HL-60 (cell line): Measurements from ENCODE around the gene ISYNA1.

ENCODE experiments used
- DNase-seq, 2 experiments: peaks; one replicate each; pipeline ENCODE4 v3.0.0-alpha.2; 2010 to 2020; ENCODE audit warnings: low read depth in 1 of 2, low spot score in 1 of 2
- H3K27ac ChIP-seq: fragments of 250-450 bp; sonication (Bioruptor Pico); replicated peaks from 2 replicates; pipeline ENCODE4 v1.5.1; 2020; ENCODE audit warnings: mild to moderate bottlenecking, moderate library complexity
- H3K27me3 ChIP-seq: fragments of 250-450 bp; sonication (Bioruptor Pico); 2 replicates; pipeline ENCODE4 v1.5.1; 2021; ENCODE audit warnings: mild to moderate bottlenecking, moderate library complexity; ENCODE audit not compliant: insufficient read depth, poor library complexity, severe bottlenecking
- H3K4me3 ChIP-seq: replicated peaks from 2 replicates; pipeline ENCODE4 v1.5.1; 2011; ENCODE audit warnings: mild to moderate bottlenecking, control low read depth, low read length; ENCODE audit not compliant: insufficient read depth
- CTCF ChIP-seq: IDR thresholded peaks from one replicate; pipeline ENCODE4 v1.5.1; 2011; ENCODE audit warnings: low read length, control low read depth, inconsistent platforms; ENCODE audit not compliant: insufficient read depth
- GABPA ChIP-seq: IDR thresholded peaks from 2 replicates; pipeline ENCODE4 v1.6.1; 2012; ENCODE audit warnings: low read depth
- POLR2AphosphoS5 ChIP-seq: IDR thresholded peaks from 2 replicates; pipeline ENCODE4 v1.6.1; 2012; ENCODE audit warnings: low read depth
- REST ChIP-seq: IDR thresholded peaks from 2 replicates; pipeline ENCODE4 v1.6.1; 2012; ENCODE audit warnings: low read depth; ENCODE audit not compliant: insufficient replicate concordance
- SPI1 ChIP-seq: IDR thresholded peaks from 2 replicates; pipeline ENCODE4 v1.6.1; 2012; ENCODE audit warnings: low read depth, mild to moderate bottlenecking, borderline replicate concordance

The ISYNA1 gene

GRCh38 chr19:18385675-18386542 lies 52.0 kb downstream of the ISYNA1 start, which contains the start of gene GDF15:
Gene GDF15 (plus strand): TSS chr19:18386158. CDS start chr19:18386190, 32 bp downstream.
- H3K4me3 ChIP-seq = no peak within 1 kb of the TSS
- TF ChIP-seq GABPA (no peak), SPI1 (no peak), POLR2AphosphoS5 (no peak), REST (no peak), CTCF (peak; percentile 33)
- no peak for DNase-seq
- H3K27ac ChIP-seq = no peak within 1 kb of the TSS
- H3K27me3 ChIP-seq = peaks cover 7% of the 10 kb centered on the region

GRCh38 chr19:18385359-18385674 lies 52.6 kb downstream of the ISYNA1 start:
- DNase-seq = no peak
- Histone ChIP-seq H3K27me3 (peaks cover 7% of the 10 kb centered on the region), H3K4me3 (no peak overlapping the region), H3K27ac (no peak overlapping the region)
- no peak for TF ChIP-seq POLR2AphosphoS5
- TF ChIP-seq REST = no peak
- TF ChIP-seq SPI1 = no peak
- no peak for TF ChIP-seq GABPA
- TF ChIP-seq CTCF = no peak

- no peak for DNase-seq
- H3K4me3 ChIP-seq = no peak overlapping the region
- TF ChIP-seq CTCF (no peak), GABPA (no peak), REST (no peak), POLR2AphosphoS5 (no peak), SPI1 (no peak)
- H3K27me3 ChIP-seq = peaks cover 7% of the 10 kb centered on the region
- H3K27ac ChIP-seq = no peak overlapping the region
These were observed 53.2 kb downstream of the ISYNA1 start for GRCh38 chr19:18384775-18385174.
